Chondrocyte (in vitro differentiated cells): ENCODE results near the gene CFAP54. TPM values are rescaled to one million over a fixed set of nuclear protein-coding genes. Genes with fewer than 3 reads are reported as not detected.

Source experiments
- DNase-seq: peaks from one replicate; pipeline ENCODE4 v3.0.0; 2021; ENCODE audit warnings: mixed read lengths, low spot score
- H3K27ac Mint-ChIP-seq: one replicate; pipeline ENCODE4 v1.8.0; 2021; ENCODE audit warnings: mild to moderate bottlenecking, moderate library complexity, mixed read lengths; ENCODE audit not compliant: unreplicated experiment
- H3K27me3 Mint-ChIP-seq: 2 replicates; pipeline ENCODE4 v1.8.0; 2021; ENCODE audit warnings: low read depth, mixed read lengths
- H3K36me3 Mint-ChIP-seq: 2 replicates; pipeline ENCODE4 v1.8.0; 2021; ENCODE audit warnings: low read depth, mixed read lengths
- H3K4me1 Mint-ChIP-seq: 2 replicates; pipeline ENCODE4 v1.8.0; 2021; ENCODE audit warnings: low read depth, mild to moderate bottlenecking, mixed read lengths
- H3K4me3 Mint-ChIP-seq: one replicate; pipeline ENCODE4 v1.8.0; 2021; ENCODE audit warnings: mild to moderate bottlenecking, moderate library complexity, mixed read lengths; ENCODE audit not compliant: unreplicated experiment
- H3K9me3 Mint-ChIP-seq: 2 replicates; pipeline ENCODE4 v1.8.0; 2021; ENCODE audit warnings: low read depth, mixed read lengths
- CTCF ChIP-seq: fragments of 200-600 bp; sonication (generic); IDR thresholded peaks from 2 replicates; pipeline ENCODE4 v1.5.0; 2021; ENCODE audit warnings: antibody characterized with exemption, mild to moderate bottlenecking, moderate library complexity
- total RNA-seq: library from RNA; stranded (reverse); gene quantifications from 3 replicates; pipeline ENCODE4 v1.2.1, GENCODE V29; 2021

CFAP54 gene
- total RNA-seq, 1 donor from 2014 or later: 0.15 TPM

GRCh38 chr12:96466939-96467751, 22.2 kb upstream of the CFAP54 start:
- no peak for TF ChIP-seq CTCF
- no peak overlapping the region for H3K4me3 Mint-ChIP-seq
- H3K4me1 Mint-ChIP-seq: no peaks in the 10 kb centered on the region
- H3K9me3 Mint-ChIP-seq: peaks cover 7% of the 10 kb centered on the region
- H3K27ac Mint-ChIP-seq: no peak overlapping the region
- no peaks in the 10 kb centered on the region for H3K27me3 Mint-ChIP-seq
- H3K36me3 Mint-ChIP-seq: peaks cover 4% of the 10 kb centered on the region
- no peak for DNase-seq

- Mint-ChIP-seq H3K4me3 (no peak overlapping the region), H3K27ac (no peak overlapping the region), H3K27me3 (no peaks in the 10 kb centered on the region), H3K4me1 (no peaks in the 10 kb centered on the region), H3K9me3 (peaks cover 7% of the 10 kb centered on the region), H3K36me3 (peaks cover 4% of the 10 kb centered on the region)
- DNase-seq: no peak
- no peak for TF ChIP-seq CTCF
Observed at GRCh38 chr12:96471368-96472050, 17.9 kb upstream of the CFAP54 start.

GRCh38 chr12:96472384-96472783, 17.0 kb upstream of the CFAP54 start:
- no peak for DNase-seq
- Mint-ChIP-seq H3K4me3 (no peak overlapping the region), H3K36me3 (peaks cover 4% of the 10 kb centered on the region), H3K27me3 (no peaks in the 10 kb centered on the region), H3K4me1 (no peaks in the 10 kb centered on the region), H3K27ac (no peak overlapping the region), H3K9me3 (peaks cover 7% of the 10 kb centered on the region)
- no peak for TF ChIP-seq CTCF

GRCh38 chr12:96473394-96474093, 15.8 kb upstream of the CFAP54 start:
- TF ChIP-seq CTCF: no peak
- Mint-ChIP-seq H3K4me3 (no peak overlapping the region), H3K36me3 (peaks cover 4% of the 10 kb centered on the region), H3K9me3 (peaks cover 7% of the 10 kb centered on the region), H3K4me1 (no peaks in the 10 kb centered on the region), H3K27ac (no peak overlapping the region), H3K27me3 (no peaks in the 10 kb centered on the region)
- DNase-seq: no peak

GRCh38 chr12:96474206-96474605, 15.2 kb upstream of the CFAP54 start:
- TF ChIP-seq CTCF: no peak
- no peak overlapping the region for H3K4me3 Mint-ChIP-seq
- H3K4me1 Mint-ChIP-seq: no peaks in the 10 kb centered on the region
- peaks cover 7% of the 10 kb centered on the region for H3K9me3 Mint-ChIP-seq
- H3K27me3 Mint-ChIP-seq: no peaks in the 10 kb centered on the region
- no peak for DNase-seq
- peaks cover 4% of the 10 kb centered on the region for H3K36me3 Mint-ChIP-seq
- H3K27ac Mint-ChIP-seq: no peak overlapping the region
